Hair follicular keratinocyte (primary cell): ENCODE data around the gene FYB1. TPM values are rescaled to one million over a fixed set of nuclear protein-coding genes. Genes with fewer than 3 reads are reported as not detected.

ENCODE experiments used
- total RNA-seq: library from RNA; depleted of rRNA; stranded (reverse); fragments of >200 nt; gene quantifications from 2 replicates; pipeline ENCODE4 v1.2.3, GENCODE V29; 2015

FYB1 gene, protein sequence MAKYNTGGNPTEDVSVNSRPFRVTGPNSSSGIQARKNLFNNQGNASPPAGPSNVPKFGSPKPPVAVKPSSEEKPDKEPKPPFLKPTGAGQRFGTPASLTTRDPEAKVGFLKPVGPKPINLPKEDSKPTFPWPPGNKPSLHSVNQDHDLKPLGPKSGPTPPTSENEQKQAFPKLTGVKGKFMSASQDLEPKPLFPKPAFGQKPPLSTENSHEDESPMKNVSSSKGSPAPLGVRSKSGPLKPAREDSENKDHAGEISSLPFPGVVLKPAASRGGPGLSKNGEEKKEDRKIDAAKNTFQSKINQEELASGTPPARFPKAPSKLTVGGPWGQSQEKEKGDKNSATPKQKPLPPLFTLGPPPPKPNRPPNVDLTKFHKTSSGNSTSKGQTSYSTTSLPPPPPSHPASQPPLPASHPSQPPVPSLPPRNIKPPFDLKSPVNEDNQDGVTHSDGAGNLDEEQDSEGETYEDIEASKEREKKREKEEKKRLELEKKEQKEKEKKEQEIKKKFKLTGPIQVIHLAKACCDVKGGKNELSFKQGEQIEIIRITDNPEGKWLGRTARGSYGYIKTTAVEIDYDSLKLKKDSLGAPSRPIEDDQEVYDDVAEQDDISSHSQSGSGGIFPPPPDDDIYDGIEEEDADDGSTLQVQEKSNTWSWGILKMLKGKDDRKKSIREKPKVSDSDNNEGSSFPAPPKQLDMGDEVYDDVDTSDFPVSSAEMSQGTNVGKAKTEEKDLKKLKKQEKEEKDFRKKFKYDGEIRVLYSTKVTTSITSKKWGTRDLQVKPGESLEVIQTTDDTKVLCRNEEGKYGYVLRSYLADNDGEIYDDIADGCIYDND
- total RNA-seq, result 0.08 and 0.80 TPM in 2 replicates

DNA sequence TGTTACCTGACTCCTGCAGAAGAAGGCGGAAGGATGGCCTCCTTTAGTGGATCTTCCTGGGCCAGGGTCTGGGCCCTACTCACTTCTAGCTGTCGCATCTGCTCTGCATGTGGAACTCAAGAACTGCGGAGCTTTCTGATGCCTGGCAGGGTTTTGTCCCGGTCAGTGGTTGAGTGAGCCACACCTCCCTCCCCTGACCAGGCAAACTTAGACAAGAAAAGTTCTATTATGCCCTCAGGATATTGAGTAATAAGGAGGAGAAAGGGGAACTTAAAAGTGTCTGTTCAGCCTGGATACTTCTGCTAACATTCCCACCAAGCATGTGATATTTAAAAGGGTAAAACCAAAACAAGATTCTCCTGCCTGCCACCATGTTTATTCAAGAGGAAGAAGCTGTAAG is at the start of gene FYB1:
Gene FYB1 (minus strand): TSS at position 127 of the 400 bp plus-strand sequence. CDS start 16,603 bp downstream, outside the sequence.

GRCh38 chr5:39074017-39074814 is 145.1 kb downstream of the FYB1 start, which contains the start of gene RICTOR:
TSS of gene RICTOR (minus strand) at chr5:39074399. CDS start at chr5:39074377, 22 bp downstream.

Other genes with a start within 250 kb of the FYB1 start
- gene RICTOR, start 145.2 kb downstream of the FYB1 start, total RNA-seq, result 8.9 and 13.4 TPM in 2 replicates
- gene C9, start 144.9 kb upstream of the FYB1 start, total RNA-seq, result 0.08 TPM in 1 of 2 replicates, not detected in the other
- gene DAB2, start 205.4 kb upstream of the FYB1 start, total RNA-seq, result 7.4 and 11.9 TPM in 2 replicates